ENCODE measurements around the gene ZNF48.

The ZNF48 gene

GRCh38 chr16:30434852-30435251, 39.6 kb downstream of the ZNF48 start:
- Histone ChIP-seq H3K9me3 (ENCODE audit: low read length) (no peaks in the 10 kb centered on the region), H3K27ac (ENCODE audit: low read depth, low read length, poor library complexity, severe bottlenecking) (no peak overlapping the region), H3K36me3 (ENCODE audit: insufficient read depth, low read length) (no peaks in the 10 kb centered on the region), H2AFZ (ENCODE audit: low read length) (no peak overlapping the region), H3K27me3 (ENCODE audit: insufficient read depth, low read length) (no peaks in the 10 kb centered on the region), H3K4me2 (ENCODE audit: low read length) (no peak overlapping the region), H3K9me2 (ENCODE audit: low read depth, low read length) (no peaks in the 10 kb centered on the region), H3K9ac (ENCODE audit: low read length) (no peak overlapping the region), H3K79me2 (ENCODE audit: insufficient read depth, low read length) (no peaks in the 10 kb centered on the region), H3K4me3 (ENCODE audit: low read depth, low read length, poor library complexity, severe bottlenecking) (no peak overlapping the region), H3K4me1 (ENCODE audit: insufficient read depth, low read length, severe bottlenecking) (peaks cover 17% of the 10 kb centered on the region), H4K20me1 (ENCODE audit: insufficient read depth, low read length) (no peaks in the 10 kb centered on the region), H3F3A (ENCODE audit: insufficient read depth, low read length) (no peaks in the 10 kb centered on the region)
- no peak for TF ChIP-seq EZH2 (IDR thresholded peaks at IDR 0.05; ENCODE audit: borderline replicate concordance, low read length)
- TF ChIP-seq CTCF (IDR thresholded peaks at IDR 0.05; ENCODE audit: low read length) = no peak

DNA sequence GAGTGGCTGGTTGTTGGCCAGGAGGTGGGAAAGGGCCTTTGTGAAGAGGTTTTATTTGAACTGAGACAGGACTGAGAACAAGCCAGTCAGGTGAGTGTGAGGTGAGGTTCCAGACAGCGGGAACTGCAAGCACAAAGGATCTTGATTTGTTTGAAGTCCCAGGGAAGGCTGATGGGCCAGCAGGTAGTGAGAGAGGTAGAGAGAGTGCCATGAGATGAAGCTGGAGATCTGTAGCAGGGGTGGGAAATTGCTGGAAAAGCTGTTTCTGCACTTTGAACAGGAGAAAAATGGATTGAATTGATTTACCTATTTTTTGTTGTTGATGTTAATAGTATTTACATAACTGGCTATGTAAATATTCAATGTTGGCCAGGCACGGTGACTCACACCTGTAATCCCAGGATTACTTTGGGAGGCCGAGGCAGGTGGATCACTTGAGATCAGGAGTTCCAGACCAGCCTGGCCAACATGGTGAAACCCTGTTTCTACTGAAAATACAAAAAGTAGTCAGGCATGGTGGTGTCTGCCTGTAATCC, 42.4 kb downstream of the ZNF48 start:
- no peaks in the 10 kb centered on the region for H3K9me2 ChIP-seq (ENCODE audit: low read depth, low read length)
- no peaks in the 10 kb centered on the region for H3K9me3 ChIP-seq (ENCODE audit: low read length)
- TF ChIP-seq CTCF (IDR thresholded peaks at IDR 0.05; ENCODE audit: low read length) = no peak
- TF ChIP-seq EZH2 (IDR thresholded peaks at IDR 0.05; ENCODE audit: borderline replicate concordance, low read length) = no peak
- no peak overlapping the region for H3K9ac ChIP-seq (ENCODE audit: low read length)
- no peaks in the 10 kb centered on the region for H3F3A ChIP-seq (ENCODE audit: insufficient read depth, low read length)
- no peak overlapping the region for H3K27ac ChIP-seq (ENCODE audit: low read depth, low read length, poor library complexity, severe bottlenecking)
- no peak overlapping the region for H3K4me3 ChIP-seq (ENCODE audit: low read depth, low read length, poor library complexity, severe bottlenecking)
- H2AFZ ChIP-seq (ENCODE audit: low read length) = no peak overlapping the region
- H3K79me2 ChIP-seq (ENCODE audit: insufficient read depth, low read length) = no peaks in the 10 kb centered on the region
- no peaks in the 10 kb centered on the region for H4K20me1 ChIP-seq (ENCODE audit: insufficient read depth, low read length)
- no peaks in the 10 kb centered on the region; the same call in 1 of the 2 replicates for H3K36me3 ChIP-seq (ENCODE audit: insufficient read depth, low read length)
- no peak overlapping the region for H3K4me2 ChIP-seq (ENCODE audit: low read length)
- peaks cover 17% of the 10 kb centered on the region for H3K4me1 ChIP-seq (ENCODE audit: insufficient read depth, low read length, severe bottlenecking)
- H3K27me3 ChIP-seq (ENCODE audit: insufficient read depth, low read length) = no peaks in the 10 kb centered on the region

DNA sequence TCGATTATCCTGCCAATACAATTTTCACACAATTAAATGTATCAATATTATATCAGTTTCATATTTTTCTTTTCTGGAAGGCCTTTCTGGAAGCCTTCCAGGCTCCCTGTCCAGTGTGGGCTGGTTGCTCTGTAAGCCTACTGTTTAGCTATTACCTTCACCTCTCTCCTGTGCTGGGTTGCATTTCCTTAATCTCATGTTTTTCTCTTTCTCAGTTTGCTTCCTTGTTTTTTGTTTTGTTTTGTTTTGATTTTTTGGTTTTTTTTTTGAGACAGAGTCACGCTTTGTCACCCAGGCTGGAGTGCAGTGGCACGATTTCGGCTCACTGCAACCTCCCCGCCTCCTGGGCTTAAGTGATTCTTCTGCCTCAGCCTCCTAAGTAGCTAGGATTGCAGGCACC, 43.6 kb downstream of the ZNF48 start:
- H3K9me2 ChIP-seq (ENCODE audit: low read depth, low read length) = no peaks in the 10 kb centered on the region
- no peaks in the 10 kb centered on the region for H4K20me1 ChIP-seq (ENCODE audit: insufficient read depth, low read length)
- H3K36me3 ChIP-seq (ENCODE audit: insufficient read depth, low read length) = peaks cover 12% of the 10 kb centered on the region
- peaks cover 24% of the 10 kb centered on the region for H3K4me1 ChIP-seq (ENCODE audit: insufficient read depth, low read length, severe bottlenecking)
- H3K4me3 ChIP-seq (ENCODE audit: low read depth, low read length, poor library complexity, severe bottlenecking) = no peak overlapping the region
- H3K79me2 ChIP-seq (ENCODE audit: insufficient read depth, low read length) = no peaks in the 10 kb centered on the region
- H3K27me3 ChIP-seq (ENCODE audit: insufficient read depth, low read length) = no peaks in the 10 kb centered on the region
- no peak overlapping the region for H2AFZ ChIP-seq (ENCODE audit: low read length)
- H3K27ac ChIP-seq (ENCODE audit: low read depth, low read length, poor library complexity, severe bottlenecking) = no peak overlapping the region
- no peak overlapping the region for H3K9ac ChIP-seq (ENCODE audit: low read length)
- no peak overlapping the region for H3K4me2 ChIP-seq (ENCODE audit: low read length)
- H3F3A ChIP-seq (ENCODE audit: insufficient read depth, low read length) = no peaks in the 10 kb centered on the region; the same call in 1 of the 2 replicates
- H3K9me3 ChIP-seq (ENCODE audit: low read length) = peaks cover 5% of the 10 kb centered on the region; the same call in 1 of the 2 replicates
- TF ChIP-seq CTCF (IDR thresholded peaks at IDR 0.05; ENCODE audit: low read length) (no peak), EZH2 (IDR thresholded peaks at IDR 0.05; ENCODE audit: borderline replicate concordance, low read length) (no peak)
